Fibroblast of villous mesenchyme (primary cell): ENCODE measurements around the gene EPB41L3. TPM values are rescaled to one million over a fixed set of nuclear protein-coding genes. Genes with fewer than 3 reads are reported as not detected.

ENCODE experiments used
- DNase-seq: peaks from one replicate; pipeline ENCODE4 v3.0.0-alpha.2; 2010; ENCODE audit warnings: low read depth
- H3K4me3 ChIP-seq: 2 replicates; pipeline ENCODE4 v1.5.1; 2011; ENCODE audit warnings: low read depth, mild to moderate bottlenecking, low read length
- total RNA-seq: library from RNA; depleted of rRNA; stranded (reverse); fragments of >200 nt; gene quantifications from 2 replicates; pipeline ENCODE4 v1.2.3, GENCODE V29; 2012
- TF ChIP-seq, protein P1 (sequence below): IDR thresholded peaks from 2 replicates; pipeline ENCODE4 v1.5.1; 2012; ENCODE audit warnings: low read depth, mild to moderate bottlenecking, low read length; ENCODE audit not compliant: insufficient read depth

Gene EPB41L3
- total RNA-seq, 1 donor, result 0.43 TPM

DNA sequence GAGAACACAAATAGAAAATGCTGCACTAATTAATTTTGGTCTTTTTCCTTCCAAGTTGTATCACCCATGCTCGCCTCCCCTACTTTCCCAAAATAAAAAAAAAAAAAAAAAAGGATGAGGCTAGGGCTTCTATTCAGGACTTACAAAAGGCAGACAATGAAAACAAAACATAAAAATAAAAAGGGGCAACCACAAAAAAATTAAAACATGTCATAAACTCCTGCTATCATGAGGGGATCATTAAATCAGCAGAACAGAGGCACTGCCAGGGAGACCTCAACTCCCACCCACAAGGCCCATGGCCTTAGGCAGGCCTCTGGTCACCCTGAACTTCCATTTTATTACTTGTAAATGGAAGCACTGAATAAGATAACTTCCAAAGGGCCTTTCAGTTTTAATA is 23.3 kb downstream of the EPB41L3 start:
- TF ChIP-seq, protein P1, sequence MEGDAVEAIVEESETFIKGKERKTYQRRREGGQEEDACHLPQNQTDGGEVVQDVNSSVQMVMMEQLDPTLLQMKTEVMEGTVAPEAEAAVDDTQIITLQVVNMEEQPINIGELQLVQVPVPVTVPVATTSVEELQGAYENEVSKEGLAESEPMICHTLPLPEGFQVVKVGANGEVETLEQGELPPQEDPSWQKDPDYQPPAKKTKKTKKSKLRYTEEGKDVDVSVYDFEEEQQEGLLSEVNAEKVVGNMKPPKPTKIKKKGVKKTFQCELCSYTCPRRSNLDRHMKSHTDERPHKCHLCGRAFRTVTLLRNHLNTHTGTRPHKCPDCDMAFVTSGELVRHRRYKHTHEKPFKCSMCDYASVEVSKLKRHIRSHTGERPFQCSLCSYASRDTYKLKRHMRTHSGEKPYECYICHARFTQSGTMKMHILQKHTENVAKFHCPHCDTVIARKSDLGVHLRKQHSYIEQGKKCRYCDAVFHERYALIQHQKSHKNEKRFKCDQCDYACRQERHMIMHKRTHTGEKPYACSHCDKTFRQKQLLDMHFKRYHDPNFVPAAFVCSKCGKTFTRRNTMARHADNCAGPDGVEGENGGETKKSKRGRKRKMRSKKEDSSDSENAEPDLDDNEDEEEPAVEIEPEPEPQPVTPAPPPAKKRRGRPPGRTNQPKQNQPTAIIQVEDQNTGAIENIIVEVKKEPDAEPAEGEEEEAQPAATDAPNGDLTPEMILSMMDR, result no peak
- H3K4me3 ChIP-seq, result no peak overlapping the region
- no peak for DNase-seq

DNA sequence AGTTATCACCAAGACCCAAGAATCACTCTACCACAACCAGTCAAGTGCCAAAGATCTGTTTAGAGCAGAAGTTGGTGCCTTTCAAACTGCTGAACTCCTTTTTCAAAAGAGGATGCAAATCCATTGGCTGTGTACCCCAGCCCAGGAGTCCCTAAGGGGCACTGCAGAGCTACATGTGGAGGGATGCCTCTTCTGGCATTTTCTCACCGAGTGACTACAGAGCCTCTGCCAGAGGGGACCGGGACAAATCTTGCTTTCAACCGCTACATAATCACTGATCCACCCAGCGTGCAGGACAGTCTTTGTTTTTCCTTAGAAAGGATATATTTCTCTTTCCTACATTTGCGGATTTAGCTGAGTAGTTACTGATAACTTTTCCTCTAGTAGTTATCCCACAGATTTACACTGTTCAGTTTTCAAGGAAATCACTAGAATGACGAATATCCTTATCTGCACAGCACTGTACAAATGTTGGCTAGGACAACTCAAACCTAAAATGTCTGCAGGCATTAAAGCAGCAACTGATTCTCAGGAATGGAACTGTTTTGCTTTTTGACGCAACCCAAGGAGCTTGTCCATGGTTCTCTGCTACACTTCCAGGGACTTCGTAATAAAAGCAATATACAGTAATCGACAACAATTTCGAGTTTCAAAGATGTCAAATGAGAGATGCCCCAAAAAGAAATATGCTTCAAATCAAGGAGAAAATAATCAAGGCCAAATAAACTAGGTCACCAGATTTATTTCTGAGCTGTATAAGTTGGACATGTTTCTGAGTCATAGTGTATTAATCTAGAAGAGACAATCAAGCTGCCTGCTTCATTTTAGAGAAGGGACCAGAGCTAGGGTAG is 24.1 kb downstream of the EPB41L3 start:
- DNase-seq, result no peak
- TF ChIP-seq, protein P1, result no peak
- no peak overlapping the region for H3K4me3 ChIP-seq

DNA sequence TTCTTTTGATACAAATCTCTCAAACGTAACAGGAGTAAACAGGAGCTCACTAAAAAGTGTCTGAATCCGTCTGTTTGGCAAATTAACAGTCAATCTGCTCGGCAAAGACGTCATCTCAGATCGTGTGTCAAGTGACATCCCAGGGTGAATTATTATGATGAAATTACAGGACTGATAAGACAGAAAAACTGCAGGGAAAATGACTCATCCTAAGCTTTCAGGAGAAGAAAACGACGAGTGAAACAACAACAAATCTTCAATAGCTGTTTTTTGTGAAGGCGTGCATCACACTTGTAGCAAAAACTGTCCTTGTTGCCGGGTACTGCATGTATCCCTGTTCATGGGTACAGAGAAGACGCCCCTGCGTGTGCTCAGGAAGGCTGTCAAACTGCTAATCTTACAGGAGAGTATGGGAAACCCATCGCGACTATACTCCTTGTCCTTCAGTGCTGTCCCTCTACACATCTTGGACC is 24.9 kb downstream of the EPB41L3 start:
- peak; percentile 17 for DNase-seq
- TF ChIP-seq, protein P1, result no peak
- no peak overlapping the region for H3K4me3 ChIP-seq

DNA sequence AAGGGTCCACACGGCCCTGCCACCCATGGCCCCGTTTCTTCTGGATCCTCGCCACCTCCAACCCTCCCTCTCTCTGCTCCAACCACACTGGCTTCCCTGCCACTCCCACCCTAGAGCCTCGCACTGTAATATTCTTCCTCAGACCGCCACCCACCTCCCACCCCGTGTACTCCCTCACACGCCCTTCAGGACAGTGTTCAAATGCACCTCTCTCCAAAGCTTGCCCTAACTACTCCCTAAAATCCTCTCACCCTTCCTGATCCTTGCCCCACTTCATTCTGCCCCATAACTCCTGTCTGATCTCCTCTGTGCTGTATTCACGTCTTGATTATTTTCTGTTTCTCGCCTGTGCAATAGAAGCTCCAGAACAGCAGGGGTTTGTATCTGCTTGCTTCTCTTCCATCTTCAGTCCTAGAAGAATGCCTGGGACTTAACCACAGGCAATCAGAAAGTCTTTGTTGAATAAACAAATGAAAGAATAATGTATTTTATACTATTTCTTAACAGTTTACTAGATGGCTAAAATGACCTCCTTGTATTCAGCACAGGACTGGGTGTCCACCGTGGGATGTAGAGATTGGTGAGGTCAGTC is 25.5 kb downstream of the EPB41L3 start:
- DNase-seq, result no peak
- no peak overlapping the region for H3K4me3 ChIP-seq
- TF ChIP-seq, protein P1, result no peak

DNA sequence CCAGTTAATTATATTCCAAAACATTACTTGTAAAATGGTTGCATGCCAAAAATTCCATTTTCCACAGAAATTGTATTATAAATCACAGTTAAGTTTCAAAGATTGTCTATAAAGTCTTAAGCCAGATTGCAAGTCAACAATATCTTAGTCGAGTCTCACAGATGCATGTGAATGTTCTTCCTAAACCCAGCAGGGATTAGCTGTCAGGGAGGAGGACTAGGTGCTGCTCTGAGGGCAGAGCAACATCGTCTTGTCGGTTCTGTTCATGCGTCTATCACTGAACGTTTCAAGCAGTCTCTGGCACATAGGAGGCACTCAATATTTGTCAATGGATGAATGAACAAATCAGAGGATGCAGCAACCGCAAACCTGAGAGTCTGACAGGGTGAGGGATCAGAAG is 27.0 kb downstream of the EPB41L3 start:
- TF ChIP-seq, protein P1, result no peak
- DNase-seq, result no peak
- no peak overlapping the region for H3K4me3 ChIP-seq

DNA sequence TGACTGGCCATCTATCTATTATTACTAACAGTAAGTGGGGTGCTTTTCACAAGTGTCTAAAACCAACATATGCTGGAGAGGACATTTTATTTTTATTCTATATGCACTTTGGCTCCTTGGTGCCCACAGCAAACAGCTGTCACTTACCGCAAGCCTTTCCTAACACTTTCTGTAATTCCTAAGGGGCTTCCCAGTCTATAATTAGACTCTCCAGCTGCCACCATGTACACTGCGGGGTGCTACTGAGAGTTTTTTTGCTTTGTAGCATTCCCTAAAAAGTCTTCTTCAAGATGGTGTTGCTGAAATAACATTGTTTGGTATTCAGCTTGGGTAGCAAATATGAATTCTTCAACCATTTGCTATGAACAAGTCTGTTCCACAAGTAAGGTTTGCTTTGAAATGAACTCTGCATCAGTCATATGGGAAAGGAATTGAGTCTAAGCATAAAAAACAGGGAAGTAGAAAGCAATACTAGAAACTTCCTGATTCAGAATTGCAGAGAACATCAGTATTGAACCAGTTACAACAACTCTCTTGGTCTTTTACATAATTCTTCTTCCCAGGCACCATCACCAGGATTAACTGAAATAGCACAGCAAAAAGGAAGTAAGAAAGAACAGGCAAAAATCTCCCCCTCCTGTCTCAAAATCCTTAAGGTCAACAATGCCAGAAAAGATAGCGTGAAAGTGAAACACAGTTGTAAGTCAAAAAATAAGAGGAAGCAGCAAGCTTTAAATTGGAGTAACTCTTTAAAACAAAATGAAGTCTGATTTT is 28.6 kb downstream of the EPB41L3 start:
- TF ChIP-seq, protein P1, result no peak
- H3K4me3 ChIP-seq, result no peak overlapping the region
- no peak for DNase-seq
